ENCODE results near the gene ST7L.

The ST7L gene

GRCh38 chr1:112546076-112546475 is 72.9 kb downstream of the ST7L start:
- no peak for DNase-seq (ENCODE audit: low read depth, low spot score)

DNA sequence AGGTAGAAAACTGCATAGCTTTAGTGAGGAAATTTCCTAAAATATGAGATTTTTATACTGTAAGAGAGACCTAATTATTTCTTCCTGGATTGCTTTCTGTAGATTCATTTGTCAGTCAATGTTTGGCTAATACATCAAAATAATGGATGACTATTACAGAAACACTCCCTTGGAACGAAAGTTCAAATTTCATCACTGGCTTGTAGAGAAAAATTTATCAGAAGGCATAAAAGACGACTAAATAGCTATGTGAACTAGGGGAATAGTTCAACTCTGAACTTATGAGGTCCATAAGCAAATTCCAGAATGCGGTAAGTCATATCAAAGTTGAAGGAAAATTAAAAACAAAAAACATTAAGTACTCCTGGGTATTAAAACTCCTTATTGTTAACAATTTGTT is 74.2 kb downstream of the ST7L start:
- no peak for DNase-seq (ENCODE audit: low read depth, low spot score)

GRCh38 chr1:112544011-112544688 is 74.8 kb downstream of the ST7L start:
- DNase-seq (ENCODE audit: low read depth, low spot score): no peak

DNA sequence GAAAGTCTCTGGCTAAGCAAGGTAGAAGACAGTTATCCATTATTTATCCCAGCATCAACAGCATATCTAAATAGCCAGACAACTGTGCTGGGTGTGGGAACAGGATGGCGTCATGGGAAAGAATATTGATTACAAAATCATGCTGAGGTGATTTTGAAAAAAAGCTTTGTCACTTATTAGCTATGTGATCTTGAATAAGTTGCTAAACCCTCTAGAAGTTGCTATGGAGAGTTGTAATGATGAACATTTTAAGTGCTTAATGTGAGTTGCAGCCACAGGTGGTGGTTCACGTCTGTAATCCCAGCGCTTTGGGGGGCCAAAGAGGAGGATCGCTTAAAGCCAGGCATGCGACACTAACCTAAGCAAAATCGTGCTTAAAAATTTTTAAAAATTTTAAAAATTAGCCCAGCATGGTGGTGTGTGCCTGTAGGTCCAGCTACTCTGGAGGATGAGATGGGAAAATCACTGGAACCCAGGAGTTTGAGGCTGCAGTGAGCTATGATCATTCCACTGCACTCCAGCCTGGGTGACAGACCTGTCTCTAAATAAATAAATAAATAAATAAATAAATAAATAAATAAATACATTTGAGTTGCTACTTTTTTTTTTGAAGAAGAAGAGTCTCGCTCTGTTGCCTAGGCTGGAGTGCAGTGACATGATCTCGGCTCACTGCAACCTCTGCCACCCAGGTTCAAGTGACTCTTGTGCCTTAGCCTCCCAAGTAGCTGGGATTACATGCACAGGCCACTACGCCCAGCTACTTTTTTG is 76.6 kb downstream of the ST7L start:
- no peak for DNase-seq (ENCODE audit: low read depth, low spot score)

DNA sequence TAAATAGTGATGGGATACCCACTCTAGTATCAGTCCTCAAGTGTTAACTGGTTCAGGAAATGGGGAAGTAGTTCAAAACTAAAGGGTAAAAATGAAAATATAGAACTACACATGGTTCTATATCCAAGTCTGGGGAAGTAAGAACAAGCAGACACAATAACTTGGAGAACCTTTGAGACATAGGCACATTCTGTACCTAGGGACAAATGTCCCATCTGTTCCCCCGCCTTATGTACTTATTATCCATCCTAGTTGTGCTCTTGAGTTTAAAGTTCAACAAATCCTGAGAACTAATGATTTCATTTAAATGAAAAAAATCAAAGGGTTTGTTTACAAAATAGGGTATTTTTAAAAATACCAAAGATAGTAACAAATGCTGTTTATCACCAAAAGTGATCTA is 77.6 kb downstream of the ST7L start:
- no peak for DNase-seq (ENCODE audit: low read depth, low spot score)

DNA sequence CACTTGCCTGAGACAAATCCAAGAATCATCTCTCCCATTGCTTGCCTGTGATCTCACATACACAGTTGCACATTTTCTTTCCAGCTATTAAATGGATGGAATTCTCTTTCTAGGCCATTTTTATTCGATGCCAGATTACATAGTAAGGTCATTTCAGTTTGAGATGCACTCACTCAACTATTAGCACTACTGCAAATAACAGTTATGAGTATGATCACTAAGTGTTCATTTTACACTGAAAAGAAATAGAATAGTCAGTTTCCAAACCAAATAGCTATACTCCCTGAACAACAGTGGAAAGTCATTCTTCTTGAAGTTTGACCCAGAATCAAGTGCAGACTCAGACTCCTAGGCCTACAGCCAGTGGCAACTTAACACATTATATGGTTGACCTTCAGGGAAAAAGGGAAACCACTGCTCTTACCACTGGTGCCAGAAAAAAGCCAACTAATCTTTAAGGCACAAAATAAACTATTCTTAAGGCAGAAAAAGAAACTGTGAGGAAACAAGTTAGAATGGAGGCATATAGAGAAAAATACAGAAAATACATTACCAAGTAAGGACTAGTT is 78.6 kb downstream of the ST7L start:
- no peak for DNase-seq (ENCODE audit: low read depth, low spot score)

DNA sequence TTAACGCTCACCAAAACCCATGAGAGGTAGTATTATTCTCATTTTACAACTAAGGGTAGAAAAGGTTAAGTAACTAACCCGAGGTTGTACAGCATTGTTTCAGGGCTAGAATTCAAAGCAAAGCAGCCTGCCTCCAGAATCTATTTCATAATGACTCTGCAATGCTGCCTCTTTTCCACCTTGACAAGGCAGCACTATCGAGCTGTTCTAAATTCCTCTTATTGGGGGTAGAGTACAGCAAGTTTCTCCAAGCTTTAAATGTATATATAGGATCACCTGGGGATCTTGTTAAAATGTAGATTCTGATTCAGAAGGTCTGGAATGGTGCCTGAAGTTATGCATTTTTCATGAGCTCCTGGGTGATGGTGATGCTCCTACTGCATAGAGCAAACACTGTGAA is 80.1 kb downstream of the ST7L start:
- no peak for DNase-seq (ENCODE audit: low read depth, low spot score)

- DNase-seq (ENCODE audit: low read depth, low spot score): no peak
Measured at GRCh38 chr1:112537456-112537855, 81.5 kb downstream of the ST7L start.

GRCh38 chr1:112536561-112536960 is 82.4 kb downstream of the ST7L start:
- DNase-seq (ENCODE audit: low read depth, low spot score): no peak

DNA sequence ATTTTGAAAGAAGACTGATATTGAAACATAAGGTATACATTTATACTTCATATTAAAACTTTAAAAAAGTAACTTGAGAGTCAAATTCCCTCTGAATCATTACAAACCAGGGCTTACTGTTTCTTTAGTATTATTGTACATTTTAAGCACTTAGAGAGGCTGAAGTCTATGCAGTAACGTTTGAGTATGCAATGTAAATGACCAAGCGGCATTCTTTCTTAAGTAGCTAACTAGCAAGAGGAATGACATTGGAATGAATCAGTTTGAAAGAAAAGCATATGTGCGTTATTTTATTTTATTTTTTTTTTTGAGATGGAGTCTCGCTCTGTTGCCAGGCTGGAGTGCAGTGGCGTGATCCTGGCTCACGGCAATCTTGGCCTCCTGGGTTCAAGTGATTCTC is 85.9 kb downstream of the ST7L start:
- no peak for DNase-seq (ENCODE audit: low read depth, low spot score)

DNA sequence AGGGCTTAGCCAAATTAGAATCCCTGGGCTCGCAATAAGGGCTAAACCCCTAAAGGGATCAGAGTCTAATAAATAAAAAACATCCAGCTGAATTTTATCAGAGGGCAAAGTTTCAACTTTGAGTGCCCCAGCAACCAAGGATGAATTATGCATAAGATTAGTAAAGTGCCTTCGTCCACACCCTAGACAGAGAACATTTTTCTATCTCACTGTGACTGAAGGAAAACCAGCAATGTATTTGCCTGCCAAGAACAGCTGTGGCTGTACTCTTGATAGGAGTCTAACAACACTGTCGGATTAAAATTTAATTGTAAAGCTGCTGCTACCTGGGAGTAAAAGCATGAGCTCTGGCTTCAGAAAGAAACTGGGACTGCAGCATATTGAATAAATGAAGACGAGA is 86.9 kb downstream of the ST7L start:
- no peak for DNase-seq (ENCODE audit: low read depth, low spot score)

- DNase-seq (ENCODE audit: low read depth, low spot score): no peak
Measured at GRCh38 chr1:112530832-112531231, 88.1 kb downstream of the ST7L start.

DNA sequence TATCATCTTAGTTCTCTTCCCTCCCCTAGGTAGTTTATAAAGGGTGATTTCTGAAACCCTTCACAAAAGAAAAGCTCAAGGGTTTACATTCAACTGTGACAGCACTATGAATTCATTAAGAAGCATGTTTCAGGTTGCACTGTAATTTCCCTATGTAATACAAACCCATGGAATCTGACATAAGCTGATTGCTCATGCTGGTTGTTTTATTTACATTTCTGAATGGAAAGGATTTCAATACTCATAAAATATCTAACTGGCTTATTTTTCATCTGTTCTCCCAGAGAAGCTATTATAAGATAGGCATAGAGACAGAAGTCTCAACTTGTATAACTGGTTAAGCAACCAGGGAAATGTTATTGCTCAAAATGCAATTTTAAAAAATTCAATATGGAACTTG is 89.6 kb downstream of the ST7L start:
- no peak for DNase-seq (ENCODE audit: low read depth, low spot score)

- DNase-seq (ENCODE audit: low read depth, low spot score): no peak
Measured at GRCh38 chr1:112528076-112528475, 90.9 kb downstream of the ST7L start.

GRCh38 chr1:112527266-112528010 is 91.5 kb downstream of the ST7L start:
- no peak for DNase-seq (ENCODE audit: low read depth, low spot score)

GRCh38 chr1:112524986-112525385 is 94.0 kb downstream of the ST7L start:
- DNase-seq (ENCODE audit: low read depth, low spot score): no peak

DNA sequence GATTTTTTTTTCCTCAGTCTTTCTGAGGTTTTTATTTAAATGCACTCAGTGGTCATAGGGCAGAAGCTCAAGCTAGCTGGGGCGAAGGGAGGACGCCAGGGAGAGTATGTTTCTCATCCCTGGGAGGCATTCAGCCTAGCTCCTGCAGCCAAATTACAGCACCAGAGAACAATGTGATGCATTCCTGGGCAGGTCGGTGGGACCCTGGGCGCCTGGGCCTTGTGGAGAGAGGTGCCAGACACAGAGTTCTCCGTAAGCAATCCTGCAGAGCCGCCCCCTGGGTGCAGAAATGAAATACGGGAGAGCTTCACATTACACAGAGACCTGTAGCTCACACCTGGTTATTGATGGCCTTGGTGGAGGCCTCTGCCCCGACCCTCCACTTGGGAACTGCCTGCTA is 94.7 kb downstream of the ST7L start:
- DNase-seq (ENCODE audit: low read depth, low spot score): no peak

DNA sequence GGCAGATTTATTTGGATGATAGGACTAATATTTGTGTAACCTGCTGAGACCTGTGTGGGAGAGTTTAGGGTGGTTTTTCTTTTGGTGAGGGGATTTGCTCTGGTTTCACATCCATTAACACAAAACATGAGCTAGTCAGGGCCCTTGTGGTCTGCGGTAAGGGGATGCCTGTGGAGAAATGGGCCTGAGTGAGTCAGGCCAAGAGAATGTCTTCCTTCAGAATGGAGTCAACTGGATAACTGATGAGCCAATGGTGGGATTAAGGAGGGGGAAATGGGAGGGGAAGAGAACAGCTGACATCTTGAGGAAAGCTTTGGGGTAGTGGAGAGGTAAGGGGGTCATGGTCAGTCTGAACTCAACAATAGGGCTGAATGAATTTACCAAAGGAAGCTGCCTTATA is 96.3 kb downstream of the ST7L start:
- DNase-seq (ENCODE audit: low read depth, low spot score): no peak

GRCh38 chr1:112520166-112520565 is 98.8 kb downstream of the ST7L start:
- DNase-seq (ENCODE audit: low read depth, low spot score): no peak

DNA sequence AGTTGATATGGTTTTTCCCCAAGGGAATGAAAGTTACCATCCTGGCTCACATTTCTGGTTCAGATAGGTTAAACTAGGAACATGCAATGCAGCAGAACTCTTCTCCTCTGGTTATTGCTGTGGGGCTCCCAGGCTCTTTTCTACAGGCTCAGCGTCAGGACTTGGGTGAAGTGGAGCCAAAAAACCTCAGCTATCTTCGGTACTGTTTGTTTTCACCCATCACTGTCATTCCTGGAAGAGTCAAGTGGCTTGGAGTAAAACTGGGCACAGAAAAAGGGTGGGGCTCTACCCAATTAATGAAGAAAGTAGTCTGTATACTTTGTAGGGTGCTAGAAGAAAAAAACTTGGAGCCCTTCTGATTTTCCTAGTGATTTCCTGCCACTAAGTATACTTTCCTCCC is 100.8 kb downstream of the ST7L start:
- no peak for DNase-seq (ENCODE audit: low read depth, low spot score)

- DNase-seq (ENCODE audit: low read depth, low spot score): no peak
Measured at GRCh38 chr1:112517646-112518045, 101.3 kb downstream of the ST7L start.

GRCh38 chr1:112517231-112517630 is 101.7 kb downstream of the ST7L start:
- DNase-seq (ENCODE audit: low read depth, low spot score): no peak

Measured in activated CD4-positive, CD25-positive, alpha-beta regulatory T cell treated with anti-CD3 and anti-CD28 coated beads, Interleukin-2, amount 50 U/mL, for 16 hours (primary cell).